Endothelial cell of umbilical vein (primary cell): ENCODE measurements around the gene PRKAB1. TPM values are rescaled to one million over a fixed set of nuclear protein-coding genes. Genes with fewer than 3 reads are reported as not detected.

Experiments used
- BruUV-seq: library from RNA; stranded (reverse); fragments of 400-500 nt; replicated peaks from 2 replicates; lab custom pipeline; 2021; lab: Mats Ljungman, UMichigan
- CTCF ChIA-PET: fragments of 300-600, 350-600 bp; sonication (Branson Sonifier 250); formaldehyde crosslinking; loops from one replicate; lab custom pipeline; 2021; ENCODE audit warnings: antibody characterized with exemption, inconsistent platforms; lab: Charles Lee
- POLR2A ChIA-PET: fragments of 300-600, 350-600 bp; sonication (Branson Sonifier 250); formaldehyde crosslinking; loops from one replicate; lab custom pipeline; 2021; ENCODE audit warnings: antibody characterized with exemption, inconsistent platforms; lab: Charles Lee
- DNase-seq: peaks from one replicate; pipeline ENCODE4 v3.0.0-alpha.2; 2011; ENCODE audit warnings: low read depth, low spot score
- FAIRE-seq: peaks from 2 replicates; lab custom pipeline; 2011; peaks lifted over from hg19 to GRCh38; lab: Jason Lieb, UNC
- H2AFZ ChIP-seq: 2 replicates; pipeline ENCODE4 v1.6.0; 2012; ENCODE audit warnings: low read depth, low read length, control low read depth, inconsistent platforms
- H3K27ac ChIP-seq: 2 replicates; pipeline ENCODE4 v1.5.1; 2011; ENCODE audit warnings: low read depth, mild to moderate bottlenecking, control low read depth, low read length, moderate library complexity; ENCODE audit not compliant: insufficient read depth
- H3K27me3 ChIP-seq, 2 experiments: 2 replicates each; pipeline versions ENCODE4 v1.6.0 to v1.6.1; 2011; ENCODE audit warnings: low read length in 2 of 2, mixed read lengths in 1 of 2; ENCODE audit not compliant: control insufficient read depth in 2 of 2, insufficient read depth in 2 of 2
- H3K36me3 ChIP-seq, 2 experiments: 2 replicates in 1 of 2; 3 replicates in 1 of 2; pipeline ENCODE4 v1.5.1; 2011; ENCODE audit warnings: low read length in 2 of 2, mild to moderate bottlenecking in 1 of 2, moderate library complexity in 1 of 2; ENCODE audit not compliant: control insufficient read depth in 2 of 2, insufficient read depth in 2 of 2; ENCODE audit errors: extremely low read depth in 1 of 2
- H3K4me1 ChIP-seq: 3 replicates; pipeline ENCODE4 v1.5.1; 2011; ENCODE audit warnings: mild to moderate bottlenecking, low read length; ENCODE audit not compliant: control insufficient read depth, insufficient read depth; ENCODE audit errors: extremely low read depth
- H3K4me2 ChIP-seq: 2 replicates; pipeline ENCODE4 v1.6.1; 2011; ENCODE audit warnings: low read length, control low read depth, mixed read lengths; ENCODE audit not compliant: insufficient read depth
- H3K4me3 ChIP-seq, 3 experiments: fragments of 200-600 bp in 1 of 3; sonication (generic), shearing (Covaris generic) in 1 of 3; replicated peaks in 1 of 3; 2 replicates each; pipeline ENCODE4 v1.5.1; 2011 to 2016; ENCODE audit warnings: control low read depth in 3 of 3, low read length in 3 of 3, mild to moderate bottlenecking in 2 of 3, inconsistent platforms in 1 of 3, low read depth in 1 of 3, moderate library complexity in 1 of 3; ENCODE audit not compliant: insufficient read depth in 1 of 3
- H3K79me2 ChIP-seq: 2 replicates; pipeline ENCODE4 v1.6.0; 2012; ENCODE audit warnings: low read length, inconsistent platforms; ENCODE audit not compliant: control insufficient read depth, insufficient read depth
- H3K9ac ChIP-seq: replicated peaks from 2 replicates; pipeline ENCODE3; 2011; ENCODE audit warnings: low read length, control low read depth; ENCODE audit not compliant: insufficient read depth; ENCODE audit errors: extremely low read depth
- H3K9me1 ChIP-seq: replicated peaks from 3 replicates; pipeline ENCODE4 v1.6.0; 2011; ENCODE audit warnings: mild to moderate bottlenecking, low read length; ENCODE audit not compliant: control insufficient read depth, insufficient read depth; ENCODE audit errors: extremely low read depth
- H3K9me3 ChIP-seq: replicated peaks from 2 replicates; pipeline ENCODE4 v1.5.1; 2012; ENCODE audit warnings: low read length, inconsistent platforms; ENCODE audit not compliant: control insufficient read depth, insufficient read depth
- H4K20me1 ChIP-seq: replicated peaks from 2 replicates; pipeline ENCODE3; 2011; ENCODE audit warnings: mild to moderate bottlenecking, low read length; ENCODE audit not compliant: control insufficient read depth, insufficient read depth; ENCODE audit errors: extremely low read depth
- CTCF ChIP-seq, 2 donors: IDR thresholded peaks; 1 replicate in 1 of 2; 2 replicates in 1 of 2; pipeline ENCODE4 v1.5.1; 2011; ENCODE audit warnings: low read length in 2 of 2, mild to moderate bottlenecking in 2 of 2, moderate library complexity in 2 of 2, control low read depth in 1 of 2, inconsistent platforms in 1 of 2, low read depth in 1 of 2; ENCODE audit not compliant: insufficient read depth in 1 of 2; ENCODE audit errors: extremely low read depth in 1 of 2
- EZH2 ChIP-seq: IDR thresholded peaks from 2 replicates; pipeline ENCODE4 v1.6.1; 2012; ENCODE audit warnings: borderline replicate concordance, low read depth, mild to moderate bottlenecking, moderate library complexity, low read length, inconsistent platforms; ENCODE audit not compliant: severe bottlenecking
- FOS ChIP-seq: IDR thresholded peaks from 2 replicates; pipeline ENCODE4 v1.6.1; 2011; ENCODE audit warnings: mild to moderate bottlenecking, low read length, moderate library complexity, borderline replicate concordance; ENCODE audit not compliant: insufficient read depth
- GATA2 ChIP-seq: IDR thresholded peaks from 2 replicates; pipeline ENCODE4 v1.7.0; 2011; ENCODE audit warnings: low read depth, mild to moderate bottlenecking, moderate library complexity, mixed read lengths, low read length; ENCODE audit not compliant: insufficient read length, insufficient read depth
- MYC ChIP-seq: IDR thresholded peaks from one replicate; pipeline ENCODE4 v1.6.1; 2011; ENCODE audit warnings: mild to moderate bottlenecking, low read depth, low read length
- POLR2A ChIP-seq: IDR thresholded peaks from 2 replicates; pipeline ENCODE4 v1.6.1; 2012; ENCODE audit warnings: low read depth, mild to moderate bottlenecking, control low read depth, low read length
- POLR2AphosphoS5 ChIP-seq: IDR thresholded peaks from 2 replicates; pipeline ENCODE4 v1.6.1; 2012; ENCODE audit warnings: low read depth, mild to moderate bottlenecking, control low read depth, low read length, moderate library complexity; ENCODE audit not compliant: insufficient read depth
- dilution Hi-C: fragments of 300-500 bp; cut with MboI; formaldehyde crosslinking; loops from one replicate; pipeline ENCODE4 v1.15.0; 2019; ENCODE audit warnings: low sequenced_read_pairs; ENCODE audit not compliant: extremely low pct_ligation_motif_present
- intact Hi-C: fragments of 100-400 bp; cut with micrococcal nuclease; formaldehyde crosslinking; loops from one replicate; pipeline ENCODE4 v1.10.0; 2022
- polyA plus RNA-seq, 4 experiments: library from polyadenylated mRNA; depleted of rRNA in 3 of 4; stranded (reverse) in 3 of 4; unstranded in 1 of 4; fragments of >200 nt; gene quantifications; 2 replicates each; pipeline versions ENCODE4 v1.2.1 to v1.2.3, GENCODE V29; 2011 to 2012; ENCODE audit warnings: missing spikeins in 1 of 4
- total RNA-seq: library from RNA; stranded (reverse); gene quantifications from 2 replicates; pipeline ENCODE4 v1.2.3, GENCODE V29; 2021

The PRKAB1 gene
- total and polyA plus RNA-seq, 2 donors (not counting 3 experiments of a cell fraction or from before 2014, with no cell fraction given): 23.1 to 27.0 TPM

DNA sequence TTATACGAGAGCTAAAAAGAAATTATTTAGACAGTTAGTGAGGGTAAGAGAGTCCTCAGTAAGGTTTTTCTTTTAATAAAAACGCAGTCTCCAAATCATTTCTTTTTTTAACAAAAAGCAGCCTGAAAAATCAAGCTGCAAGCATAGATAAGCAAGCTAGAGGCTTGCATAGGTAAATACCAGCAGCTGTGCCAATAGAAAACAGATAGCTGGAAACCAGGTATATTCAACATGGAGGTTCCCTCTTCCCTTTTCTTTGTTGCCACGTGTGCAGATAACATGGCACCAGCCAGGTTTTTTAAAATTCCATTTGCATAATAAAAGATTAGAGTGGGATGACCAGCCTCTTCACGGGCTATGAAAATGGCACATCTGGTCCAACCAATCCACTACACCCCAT, 6.1 kb upstream of the PRKAB1 start:
- Histone ChIP-seq H3K4me2 (no peak overlapping the region), H2AFZ (no peak overlapping the region), H3K4me3 (no peak overlapping the region), H3K4me1 (peaks cover 7% of the 10 kb centered on the region), H3K9me1 (no peaks in the 10 kb centered on the region), H3K27ac (no peak overlapping the region), H3K9ac (no peak overlapping the region), H3K9me3 (no peaks in the 10 kb centered on the region), H3K79me2 (no peaks in the 10 kb centered on the region), H3K36me3 (no peaks in the 10 kb centered on the region), H3K27me3 (peaks cover 1 to 6% of the 10 kb centered on the region in 2 experiments), H4K20me1 (no peaks in the 10 kb centered on the region)
- TF ChIP-seq CTCF (IDR thresholded peaks at IDR 0.05; ENCODE audit: extremely low read depth in 1 of 2, insufficient read depth in 1 of 2, low read depth in 1 of 2, low read length in 2 of 2) (no peak), FOS (no peak), MYC (no peak), POLR2A (no peak), EZH2 (no peak), POLR2AphosphoS5 (no peak), GATA2 (no peak)
- intact Hi-C loops: loop anchor here (10.0 kb wide), 1 partner anchor 1257 kb away; no protein-coding TSS in a partner anchor
- DNase-seq (no peak), FAIRE-seq (no peak)
- BruUV-seq: no TSS peak
- ChIA-PET POLR2A (no interaction called here), CTCF (interaction anchor here (0.7 to 2.4 kb wide), 6 partner anchors 10 to 425 kb away, joined by 3 to 11 read pairs (median 4); no protein-coding TSS in a partner anchor)
- dilution Hi-C loops: no loop called here
